ENCODE results near the gene RAB3IL1.
A peak's percentile ranks its signal among the peaks of the same experiment; 100 is the strongest.

Gene RAB3IL1

DNA sequence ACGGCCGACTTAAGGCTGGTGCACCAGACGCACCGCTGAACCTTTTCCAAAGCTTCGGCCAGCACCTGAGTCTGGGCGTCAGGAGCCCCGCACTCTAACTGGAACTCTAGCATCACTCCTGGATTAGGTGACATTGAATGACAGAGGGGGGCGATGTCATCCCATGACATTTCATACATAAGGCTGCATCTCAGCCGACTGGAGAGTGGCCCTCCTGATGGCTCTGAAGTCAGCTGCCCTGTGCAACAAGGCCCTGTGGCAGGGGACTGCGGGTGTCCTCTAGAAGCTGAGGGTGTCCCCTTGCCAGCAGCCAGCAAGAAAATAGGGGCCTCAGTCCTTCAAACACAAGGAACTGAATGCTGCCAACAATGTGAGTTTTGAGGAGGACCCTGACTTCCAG lies 16.0 kb downstream of the RAB3IL1 start:
- no peak for DNase-seq

DNA sequence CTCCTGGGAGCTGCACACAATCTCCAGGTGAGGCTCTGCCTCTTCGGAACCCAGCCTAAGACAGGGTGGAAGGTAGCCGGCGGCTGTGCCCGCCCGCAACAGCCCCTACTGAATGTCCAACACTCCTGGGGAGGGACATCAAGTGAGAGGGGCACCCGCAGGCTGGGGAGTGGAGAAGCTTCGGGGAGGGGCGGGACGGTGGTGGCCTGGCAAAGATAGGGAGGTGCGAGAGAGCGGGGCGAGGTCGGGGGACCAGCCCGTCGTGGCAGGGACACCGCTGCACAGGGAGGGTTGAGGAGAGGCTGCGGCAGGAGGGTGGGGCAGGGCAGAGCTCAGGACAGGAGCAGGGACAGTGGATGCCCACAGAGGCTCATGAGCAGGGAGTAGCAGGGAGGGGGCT lies 17.1 kb downstream of the RAB3IL1 start:
- no peak for DNase-seq

GRCh38 chr11:61899146-61899841 lies 18.1 kb downstream of the RAB3IL1 start:
- peak; percentile 80 to 92 for DNase-seq

- no peak for DNase-seq
These were observed 19.2 kb downstream of the RAB3IL1 start for GRCh38 chr11:61898247-61898582.

DNA sequence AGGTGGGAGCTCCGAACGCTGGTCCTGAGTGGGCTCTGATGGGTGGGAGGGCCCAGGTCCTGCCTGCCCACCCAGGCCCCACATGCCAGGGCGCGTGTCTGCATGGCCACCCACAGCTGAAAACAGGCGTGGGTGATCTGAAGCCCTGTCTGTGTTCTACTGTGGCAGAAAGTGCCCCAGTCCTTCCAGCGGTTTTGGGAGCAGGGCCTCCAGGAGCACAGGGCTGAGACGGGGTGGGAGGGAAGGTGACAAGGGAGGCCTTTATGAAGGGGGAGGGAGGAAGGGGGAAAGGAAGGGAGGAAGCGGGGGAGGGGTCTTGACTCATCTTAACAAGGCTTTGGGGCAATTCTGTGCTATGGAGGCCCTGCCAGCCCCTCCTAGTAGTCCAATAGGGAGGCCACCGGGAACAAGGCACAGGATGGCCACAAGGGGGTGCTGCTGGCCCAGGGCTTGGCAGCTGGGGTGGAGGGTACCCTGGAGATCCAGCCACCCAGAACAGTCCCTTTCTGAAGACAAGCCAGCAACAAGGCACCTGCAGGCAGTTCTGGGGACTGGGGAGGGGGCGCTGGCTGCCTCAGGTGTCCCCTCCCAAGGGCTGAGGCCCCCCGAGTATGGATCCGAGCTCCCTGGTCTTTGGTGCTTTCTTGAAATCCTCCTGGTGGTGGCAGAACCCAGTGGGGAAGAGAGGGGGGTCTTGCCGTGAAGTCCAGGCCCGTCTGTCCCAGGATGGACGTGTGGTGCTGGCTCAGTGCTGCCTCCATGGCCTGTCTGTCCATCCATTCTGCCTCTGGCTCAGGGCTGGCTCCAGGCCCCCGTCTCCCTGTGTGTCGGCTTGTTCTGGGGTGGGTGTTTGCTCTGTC lies 19.7 kb downstream of the RAB3IL1 start:
- DNase-seq: peak; percentile 71 to 83

GRCh38 chr11:61896665-61897386 lies 20.5 kb downstream of the RAB3IL1 start:
- no peak for DNase-seq

GRCh38 chr11:61895718-61896059 lies 21.7 kb downstream of the RAB3IL1 start:
- DNase-seq: no peak

GRCh38 chr11:61895046-61895717 lies 22.2 kb downstream of the RAB3IL1 start:
- no peak for DNase-seq

- no peak for DNase-seq
These were observed 23.4 kb downstream of the RAB3IL1 start for GRCh38 chr11:61893981-61894380.

DNA sequence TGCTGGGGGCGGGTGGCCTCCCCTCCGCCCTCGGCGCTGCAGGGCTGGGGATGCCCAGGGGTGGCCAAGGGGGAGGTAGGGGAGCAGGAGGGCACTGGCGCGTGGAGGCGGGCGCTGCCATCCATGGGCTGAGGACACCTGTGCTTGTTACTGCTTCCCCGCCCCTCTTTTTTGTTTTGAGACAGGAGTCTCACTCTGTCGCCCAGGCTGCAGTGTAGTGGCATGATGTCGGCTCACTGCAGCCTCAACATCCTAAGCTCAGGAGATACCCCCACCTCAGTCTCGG lies 25.3 kb downstream of the RAB3IL1 start:
- peak in 1 of 2 donors; percentile 9 for DNase-seq

- peak; percentile 22 to 51 for DNase-seq
These were observed 25.9 kb downstream of the RAB3IL1 start, which contains the start of gene FADS3 for GRCh38 chr11:61891331-61892084. FADS3 (minus strand) TSS chr11:61891545; CDS start chr11:61891381, 164 bp downstream.

GRCh38 chr11:61890529-61891330 lies 26.6 kb downstream of the RAB3IL1 start:
- DNase-seq: peak; percentile 12 to 17

DNA sequence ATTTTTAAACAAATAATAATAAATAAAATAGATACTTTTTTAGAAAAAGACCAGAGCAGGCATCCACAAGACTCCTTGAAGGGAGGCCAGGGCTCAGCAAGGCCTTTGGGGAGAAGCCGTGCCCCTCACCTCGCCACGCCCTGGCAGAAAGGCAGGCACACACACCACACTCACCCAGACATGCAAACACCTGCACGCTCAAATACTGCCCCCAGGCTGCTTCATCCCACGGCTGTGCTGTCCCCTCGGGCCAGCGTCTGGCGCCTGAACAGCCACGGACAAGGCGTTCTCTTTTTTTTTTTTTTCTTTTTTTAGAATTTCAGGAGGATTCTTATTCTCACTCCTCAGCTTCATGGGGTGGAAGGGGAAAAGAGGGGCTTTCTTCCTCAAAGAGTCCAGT lies 27.5 kb downstream of the RAB3IL1 start:
- no peak for DNase-seq

- no peak for DNase-seq
These were observed 28.8 kb downstream of the RAB3IL1 start for GRCh38 chr11:61888590-61888989.

DNA sequence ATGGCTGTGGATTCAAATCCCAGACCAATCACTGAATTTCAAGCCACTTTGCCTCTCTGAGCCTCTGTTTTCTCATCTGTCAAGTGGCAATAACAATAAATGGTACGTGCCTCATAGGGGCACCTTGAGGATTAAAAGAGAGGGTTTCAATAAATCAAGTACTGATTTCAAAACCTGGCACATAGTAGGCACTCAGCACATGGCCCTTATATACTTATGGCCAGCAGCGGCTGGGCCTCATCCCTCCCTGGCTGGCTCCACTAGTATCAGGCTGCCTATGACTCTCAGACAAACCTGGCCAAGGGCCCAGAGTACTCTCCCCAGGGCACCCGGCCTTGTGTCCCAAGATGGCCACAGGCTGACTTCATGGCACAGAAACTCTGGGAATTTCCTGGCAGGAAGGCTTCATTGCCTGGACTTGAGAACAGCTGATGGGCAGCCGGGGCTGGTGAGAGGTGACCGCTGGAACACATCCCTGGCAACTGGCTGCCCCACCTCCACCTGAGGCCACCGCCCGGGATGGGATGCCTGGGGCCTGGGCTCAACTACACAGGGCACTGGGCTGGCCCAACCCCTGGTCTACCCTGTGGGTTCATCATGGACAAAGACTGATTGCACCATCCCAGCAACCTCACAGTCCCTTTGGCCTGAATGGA lies 29.4 kb downstream of the RAB3IL1 start:
- no peak for DNase-seq

DNA sequence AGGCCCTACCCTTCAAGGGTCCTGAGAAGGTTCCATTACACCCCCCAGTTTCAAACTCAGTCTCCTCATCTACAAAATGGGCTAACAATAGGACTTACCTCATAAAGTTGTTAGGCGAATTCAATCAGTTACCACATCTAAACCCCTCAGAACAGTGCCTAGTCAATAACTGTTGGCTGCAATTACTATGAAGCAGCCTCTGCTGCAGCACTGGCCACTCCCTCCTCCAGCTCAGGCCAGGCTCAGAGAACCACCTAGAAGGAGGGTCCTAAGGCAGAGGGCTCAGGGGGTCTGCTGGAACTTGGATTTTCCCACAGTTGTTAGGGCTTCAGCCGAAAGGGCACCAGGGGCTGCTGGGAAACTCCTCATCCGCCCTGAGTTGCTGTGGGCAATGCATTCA lies 30.7 kb downstream of the RAB3IL1 start:
- DNase-seq: no peak

GRCh38 chr11:61885784-61886580 lies 31.4 kb downstream of the RAB3IL1 start:
- no peak for DNase-seq

DNA sequence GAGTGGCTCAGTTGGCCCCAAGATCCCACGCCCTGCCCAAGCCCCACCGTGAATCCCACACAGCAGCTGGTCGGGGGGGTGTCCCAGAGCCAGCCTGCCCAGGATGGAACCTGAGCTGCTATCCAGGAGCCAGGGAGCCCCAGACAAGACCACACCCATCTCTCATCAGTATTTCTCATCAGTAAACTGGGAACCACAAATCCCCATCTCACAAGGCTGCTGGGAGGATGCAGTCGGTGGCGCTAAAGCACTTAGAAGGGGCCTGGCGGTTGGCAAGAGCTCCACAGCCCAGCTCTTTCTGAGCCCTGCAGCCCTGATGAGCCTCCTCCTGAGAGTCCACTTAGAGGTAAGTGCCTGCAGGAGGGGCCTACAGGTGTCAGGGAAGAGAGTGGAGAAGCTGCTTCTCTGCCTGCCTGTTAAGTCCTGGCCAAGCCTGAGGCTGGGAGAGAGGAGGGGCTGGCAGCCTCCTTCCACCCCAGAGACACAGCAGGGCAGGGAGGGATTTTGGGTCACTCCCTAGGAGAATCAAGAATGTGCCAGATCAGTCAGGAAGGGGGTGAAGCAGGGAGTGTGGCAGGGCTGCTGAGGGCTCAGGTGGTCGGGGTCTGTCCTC lies 32.1 kb downstream of the RAB3IL1 start:
- DNase-seq: no peak

DNA sequence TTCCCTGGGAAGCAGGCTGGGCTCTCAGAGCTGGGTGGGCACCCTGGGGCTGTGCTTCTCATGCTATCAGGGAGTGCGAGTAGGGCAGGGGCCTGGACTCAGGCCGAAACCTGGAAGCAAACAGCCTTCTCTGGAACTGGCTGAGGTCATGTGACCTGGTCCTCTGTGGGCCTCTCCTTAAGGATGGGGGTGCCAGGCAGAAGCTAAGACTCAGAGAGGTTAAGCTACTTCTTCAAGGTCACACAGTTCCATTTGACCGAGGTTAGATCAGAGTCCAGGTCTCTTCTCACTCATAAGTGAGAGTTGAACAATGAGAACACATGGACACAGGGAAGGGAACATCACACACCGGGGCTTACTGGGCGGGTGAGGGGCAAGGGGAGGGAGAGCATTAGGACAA lies 33.4 kb downstream of the RAB3IL1 start:
- no peak for DNase-seq

- no peak for DNase-seq
These were observed 34.0 kb downstream of the RAB3IL1 start for GRCh38 chr11:61883327-61883726.
